Vagina (tissue), 2 donors: ENCODE results near the gene TDRKH. TPM values are rescaled to one million over a fixed set of nuclear protein-coding genes. Genes with fewer than 3 reads are reported as not detected.

Experiments used
- DNase-seq, 2 donors: peaks; one replicate each; pipeline ENCODE4 v3.0.0-alpha.2; 2017; ENCODE audit errors: extremely low spot score in 2 of 2
- H3K27ac ChIP-seq: fragments of 200-600 bp; sonication (generic); one replicate; pipeline ENCODE4 v1.5.1; 2019
- H3K27me3 ChIP-seq: fragments of 200-600 bp; sonication (generic); one replicate; pipeline ENCODE4 v1.5.1; 2019
- H3K36me3 ChIP-seq, 2 donors: fragments of 200-600 bp; sonication (generic); one replicate each; pipeline ENCODE4 v1.5.1; 2017 to 2019
- H3K4me1 ChIP-seq: fragments of 200-600 bp; sonication (generic); one replicate; pipeline ENCODE4 v1.5.1; 2019
- H3K4me3 ChIP-seq, 2 donors: fragments of 200-600 bp; sonication (generic); 1 replicate in 1 of 2; 2 replicates in 1 of 2; pipeline ENCODE4 v1.5.1; 2016 to 2019
- H3K9me3 ChIP-seq: fragments of 200-600 bp; sonication (generic); one replicate; pipeline ENCODE4 v1.5.1; 2019
- POLR2A ChIP-seq, 2 donors: fragments of 450-650 bp; IDR thresholded peaks; one replicate each; pipeline ENCODE4 v1.6.1; 2017; ENCODE audit warnings: antibody characterized with exemption in 2 of 2, mild to moderate bottlenecking in 2 of 2, moderate library complexity in 2 of 2
- POLR2AphosphoS5 ChIP-seq, 2 donors: sonication (generic); formaldehyde crosslinking; IDR thresholded peaks; one replicate each; pipeline ENCODE4 v1.9.0; 2017; ENCODE audit warnings: antibody characterized with exemption in 2 of 2, mild to moderate bottlenecking in 2 of 2, low read depth in 1 of 2; ENCODE audit not compliant: insufficient read depth in 1 of 2
- intact Hi-C: fragments of 100-400 bp; cut with DNase I; formaldehyde crosslinking; loops from one replicate; pipeline ENCODE4 v1.15.1; 2023
- total RNA-seq: library from RNA; depleted of rRNA; stranded (reverse); fragments of >200 nt; gene quantifications from one replicate; pipeline ENCODE4 v1.2.3, GENCODE V29; 2016
- TF ChIP-seq, protein P1 (sequence below), 3 experiments: fragments of 450-650 bp in 2 of 3; fragments of 200-600 bp in 1 of 3; sonication (generic) in 1 of 3; IDR thresholded peaks; one replicate each; pipeline ENCODE4 v1.5.1; 2017 to 2019; ENCODE audit warnings: antibody characterized with exemption in 3 of 3, mild to moderate bottlenecking in 2 of 3, moderate library complexity in 2 of 3

The TDRKH gene
- total RNA-seq, 1 donor from 2014 or later, result 5.2 TPM

GRCh38 chr1:151816548-151817352, 26.4 kb upstream of the TDRKH start:
- no peaks in the 10 kb centered on the region for H3K36me3 ChIP-seq
- intact Hi-C loops, result no loop called here
- H3K4me3 ChIP-seq, result no peak overlapping the region
- H3K27me3 ChIP-seq, result no peaks in the 10 kb centered on the region
- no peak for TF ChIP-seq POLR2A (IDR thresholded peaks at IDR 0.05)
- TF ChIP-seq, protein P1, sequence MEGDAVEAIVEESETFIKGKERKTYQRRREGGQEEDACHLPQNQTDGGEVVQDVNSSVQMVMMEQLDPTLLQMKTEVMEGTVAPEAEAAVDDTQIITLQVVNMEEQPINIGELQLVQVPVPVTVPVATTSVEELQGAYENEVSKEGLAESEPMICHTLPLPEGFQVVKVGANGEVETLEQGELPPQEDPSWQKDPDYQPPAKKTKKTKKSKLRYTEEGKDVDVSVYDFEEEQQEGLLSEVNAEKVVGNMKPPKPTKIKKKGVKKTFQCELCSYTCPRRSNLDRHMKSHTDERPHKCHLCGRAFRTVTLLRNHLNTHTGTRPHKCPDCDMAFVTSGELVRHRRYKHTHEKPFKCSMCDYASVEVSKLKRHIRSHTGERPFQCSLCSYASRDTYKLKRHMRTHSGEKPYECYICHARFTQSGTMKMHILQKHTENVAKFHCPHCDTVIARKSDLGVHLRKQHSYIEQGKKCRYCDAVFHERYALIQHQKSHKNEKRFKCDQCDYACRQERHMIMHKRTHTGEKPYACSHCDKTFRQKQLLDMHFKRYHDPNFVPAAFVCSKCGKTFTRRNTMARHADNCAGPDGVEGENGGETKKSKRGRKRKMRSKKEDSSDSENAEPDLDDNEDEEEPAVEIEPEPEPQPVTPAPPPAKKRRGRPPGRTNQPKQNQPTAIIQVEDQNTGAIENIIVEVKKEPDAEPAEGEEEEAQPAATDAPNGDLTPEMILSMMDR (IDR thresholded peaks at IDR 0.05), result no peak
- no peak for TF ChIP-seq POLR2AphosphoS5 (IDR thresholded peaks at IDR 0.05; ENCODE audit: insufficient read depth in 1 of 2, low read depth in 1 of 2)
- no peak overlapping the region for H3K27ac ChIP-seq
- no peak for DNase-seq
- H3K4me1 ChIP-seq, result no peaks in the 10 kb centered on the region
- H3K9me3 ChIP-seq, result no peaks in the 10 kb centered on the region

GRCh38 chr1:151815716-151816327, 25.5 kb upstream of the TDRKH start:
- no peak overlapping the region for H3K4me3 ChIP-seq
- no peaks in the 10 kb centered on the region for H3K27me3 ChIP-seq
- no peak overlapping the region for H3K27ac ChIP-seq
- no peak for TF ChIP-seq POLR2A (IDR thresholded peaks at IDR 0.05)
- TF ChIP-seq, protein P1 (IDR thresholded peaks at IDR 0.05), result no peak
- no peak for TF ChIP-seq POLR2AphosphoS5 (IDR thresholded peaks at IDR 0.05; ENCODE audit: insufficient read depth in 1 of 2, low read depth in 1 of 2)
- no peaks in the 10 kb centered on the region for H3K36me3 ChIP-seq
- no peaks in the 10 kb centered on the region for H3K4me1 ChIP-seq
- DNase-seq, result no peak
- intact Hi-C loops, result no loop called here
- H3K9me3 ChIP-seq, result no peaks in the 10 kb centered on the region

- Histone ChIP-seq H3K4me3 (no peak overlapping the region), H3K9me3 (no peaks in the 10 kb centered on the region), H3K4me1 (no peaks in the 10 kb centered on the region), H3K36me3 (no peaks in the 10 kb centered on the region), H3K27me3 (no peaks in the 10 kb centered on the region), H3K27ac (no peak overlapping the region)
- TF ChIP-seq POLR2AphosphoS5 (IDR thresholded peaks at IDR 0.05; ENCODE audit: insufficient read depth in 1 of 2, low read depth in 1 of 2), result no peak
- TF ChIP-seq, protein P1 (IDR thresholded peaks at IDR 0.05), result no peak
- intact Hi-C loops, result no loop called here
- no peak for DNase-seq
These were observed 24.8 kb upstream of the TDRKH start for GRCh38 chr1:151814971-151815545.

GRCh38 chr1:151814426-151814825, 24.1 kb upstream of the TDRKH start:
- no peaks in the 10 kb centered on the region for H3K9me3 ChIP-seq
- intact Hi-C loops, result no loop called here
- no peaks in the 10 kb centered on the region for H3K36me3 ChIP-seq
- no peaks in the 10 kb centered on the region for H3K27me3 ChIP-seq
- no peak for DNase-seq
- no peaks in the 10 kb centered on the region for H3K4me1 ChIP-seq
- H3K27ac ChIP-seq, result no peak overlapping the region
- H3K4me3 ChIP-seq, result no peak overlapping the region
- TF ChIP-seq, protein P1 (IDR thresholded peaks at IDR 0.05), result no peak
- TF ChIP-seq POLR2A (IDR thresholded peaks at IDR 0.05) (no peak), POLR2AphosphoS5 (IDR thresholded peaks at IDR 0.05; ENCODE audit: insufficient read depth in 1 of 2, low read depth in 1 of 2) (no peak)
